B cell (primary cell): Measurements from ENCODE around the gene MROH2A. TPM values are rescaled to one million over a fixed set of nuclear protein-coding genes. Genes with fewer than 3 reads are reported as not detected.

Source experiments
- ATAC-seq: fragments of 200-7000 bp; cut with Tn5 transposase; one replicate; pipeline ENCODE4 v1.10.0; 2021; ENCODE audit warnings: low read depth, mild to moderate bottlenecking, moderate number of reproducible peaks, moderate library complexity
- CTCF ChIA-PET: fragments of 350-600 bp; sonication (Branson Sonifier 250); formaldehyde crosslinking; loops from one replicate; lab custom pipeline; 2021; ENCODE audit warnings: antibody characterized with exemption, inconsistent platforms; lab: Charles Lee
- POLR2A ChIA-PET: fragments of 350-600 bp; sonication (Branson Sonifier 250); formaldehyde crosslinking; loops from one replicate; lab custom pipeline; 2021; ENCODE audit warnings: antibody characterized with exemption; lab: Charles Lee
- DNase-seq: peaks from one replicate; pipeline ENCODE4 v3.0.0; 2013
- H2AFZ ChIP-seq: 2 replicates; pipeline ENCODE4 v1.6.1; 2012; ENCODE audit warnings: mild to moderate bottlenecking, low read depth, low read length; ENCODE audit not compliant: insufficient read depth, poor library complexity, severe bottlenecking
- H3K27ac ChIP-seq, 2 donors: 1 replicate in 1 of 2; 2 replicates in 1 of 2; pipeline ENCODE4 v1.5.1; 2012 to 2013; ENCODE audit warnings: low read length in 2 of 2, mild to moderate bottlenecking in 2 of 2, moderate library complexity in 1 of 2
- H3K27me3 ChIP-seq, 4 experiments: fragments of 200-600 bp in 1 of 4; sonication (generic) in 1 of 4; replicated peaks in 1 of 4; 1 replicate in 2 of 4; 2 replicates in 2 of 4; pipeline versions ENCODE4 v1.6.1 to v1.7.0; 2013 to 2016; ENCODE audit warnings: low read length in 3 of 4, mild to moderate bottlenecking in 2 of 4, mixed read lengths in 1 of 4, moderate library complexity in 1 of 4; ENCODE audit not compliant: insufficient read depth in 4 of 4, control insufficient read depth in 3 of 4; ENCODE audit errors: control extremely low read depth in 1 of 4
- H3K36me3 ChIP-seq, 2 experiments: replicated peaks in 1 of 2; 1 replicate in 1 of 2; 2 replicates in 1 of 2; pipeline versions ENCODE4 v1.6.1 to v1.7.1; 2013; ENCODE audit warnings: low read length in 1 of 2; ENCODE audit not compliant: insufficient read depth in 2 of 2, control insufficient read depth in 1 of 2; ENCODE audit errors: control extremely low read depth in 1 of 2, extremely low read depth in 1 of 2
- H3K4me1 ChIP-seq, 2 donors: fragments of 200-600 bp in 1 of 2; sonication (generic) in 1 of 2; 1 replicate in 1 of 2; 2 replicates in 1 of 2; pipeline versions ENCODE4 v1.5.1 to v1.6.1; 2013 to 2017; ENCODE audit warnings: low read length in 2 of 2; ENCODE audit not compliant: control insufficient read depth in 2 of 2, insufficient read depth in 2 of 2
- H3K4me2 ChIP-seq: replicated peaks from 2 replicates; pipeline ENCODE3; 2012; ENCODE audit warnings: mild to moderate bottlenecking, low read depth, low read length; ENCODE audit not compliant: poor library complexity, severe bottlenecking
- H3K4me3 ChIP-seq, 5 experiments: fragments of 200-600 bp in 1 of 5; sonication (generic) in 1 of 5; 1 replicate in 3 of 5; 2 replicates in 2 of 5; pipeline versions ENCODE4 v1.5.1 to v1.7.0; 2011 to 2016; ENCODE audit warnings: low read length in 4 of 5, mild to moderate bottlenecking in 4 of 5, low read depth in 2 of 5, control low read depth in 1 of 5, moderate library complexity in 1 of 5; ENCODE audit not compliant: insufficient read depth in 1 of 5; ENCODE audit errors: control extremely low read depth in 1 of 5, extremely low read depth in 1 of 5
- H3K79me2 ChIP-seq: fragments of 200-600 bp; sonication (generic); one replicate; pipeline ENCODE4 v1.6.0; 2016; ENCODE audit warnings: low read length; ENCODE audit not compliant: control insufficient read depth, insufficient read depth
- H3K9ac ChIP-seq: fragments of 200-600 bp; sonication (generic); 2 replicates; pipeline ENCODE4 v1.6.1; 2017; ENCODE audit warnings: mild to moderate bottlenecking, low read length, moderate library complexity
- H3K9me3 ChIP-seq, 3 donors: one replicate each; pipeline versions ENCODE4 v1.6.1 to v1.7.1; 2013; ENCODE audit warnings: low read length in 2 of 3; ENCODE audit not compliant: control insufficient read depth in 2 of 3, insufficient read depth in 1 of 3; ENCODE audit errors: control extremely low read depth in 1 of 3
- H4K20me1 ChIP-seq: 2 replicates; pipeline ENCODE4 v1.6.0; 2012; ENCODE audit warnings: mild to moderate bottlenecking, low read length; ENCODE audit not compliant: insufficient read depth, control insufficient read depth, poor library complexity, severe bottlenecking
- H3K27ac Mint-ChIP-seq: one replicate; pipeline ENCODE4 v1.8.0; 2021; ENCODE audit warnings: mixed read lengths
- H3K27me3 Mint-ChIP-seq: one replicate; pipeline ENCODE4 v1.8.0; 2021; ENCODE audit warnings: mixed read lengths
- H3K4me1 Mint-ChIP-seq: one replicate; pipeline ENCODE4 v1.8.0; 2021; ENCODE audit warnings: mixed read lengths
- H3K4me3 Mint-ChIP-seq: one replicate; pipeline ENCODE4 v1.8.0; 2021; ENCODE audit warnings: mixed read lengths
- H3K9me3 Mint-ChIP-seq: one replicate; pipeline ENCODE4 v1.8.0; 2022; ENCODE audit warnings: mixed read lengths; ENCODE audit not compliant: insufficient read depth
- CTCF ChIP-seq: fragments of 200-600 bp; IDR thresholded peaks from one replicate; pipeline ENCODE4 v1.8.0; 2022; ENCODE audit warnings: antibody characterized with exemption, mild to moderate bottlenecking
- EZH2 ChIP-seq: IDR thresholded peaks from 2 replicates; pipeline ENCODE4 v1.6.1; 2012; ENCODE audit warnings: borderline replicate concordance, low read depth, mild to moderate bottlenecking, moderate library complexity, low read length; ENCODE audit not compliant: insufficient read depth, poor library complexity, severe bottlenecking
- WGBS: methylation state at CpG from one replicate; pipeline ENCODE4 v1.1.5; 2013; ENCODE audit warnings: missing lambda C conversion rate; ENCODE audit not compliant: insufficient coverage; 5-methylcytosine and 5-hydroxymethylcytosine counted together
- intact Hi-C: fragments of 100-400 bp; cut with micrococcal nuclease; formaldehyde crosslinking; loops from one replicate; pipeline ENCODE4 v1.10.0; 2022
- polyA plus RNA-seq: library from polyadenylated mRNA; depleted of rRNA; stranded (reverse); fragments of >200 nt; gene quantifications from 2 replicates; pipeline ENCODE4 v1.2.3, GENCODE V29; 2012
- total RNA-seq, 2 donors: library from RNA; stranded (reverse); fragments of 120-200 nt in 1 of 2; gene quantifications; 1 replicate in 1 of 2; 2 replicates in 1 of 2; pipeline versions ENCODE4 v1.2.3 to v1.2.4, GENCODE V29; 2013 to 2022

Gene MROH2A
- total and polyA plus RNA-seq, 2 donors (not counting 1 experiment from before 2014, with no cell fraction given), result not detected

GRCh38 chr2:233851169-233851568 is 73.0 kb downstream of the MROH2A start:
- TF ChIP-seq EZH2 (no peak), CTCF (no peak)
- H3K36me3 ChIP-seq, result no peaks in the 10 kb centered on the region
- H3K9ac ChIP-seq, result no peak overlapping the region
- H4K20me1 ChIP-seq, result no peaks in the 10 kb centered on the region
- peaks cover 17% of the 10 kb centered on the region for H3K4me1 Mint-ChIP-seq
- H3K9me3 ChIP-seq, result no peaks in the 10 kb centered on the region
- no peaks in the 10 kb centered on the region for H3K9me3 Mint-ChIP-seq
- POLR2A ChIA-PET, result no interaction called here
- peaks cover 6 to 13% of the 10 kb centered on the region in 2 donors for H3K4me1 ChIP-seq
- intact Hi-C loops, result no loop called here
- peaks cover 7% of the 10 kb centered on the region for H3K27me3 Mint-ChIP-seq
- no peak overlapping the region for H3K4me3 Mint-ChIP-seq
- DNase-seq, result no peak
- WGBS, result no CpG with 5 or more reads among the region's 6 CpGs
- peaks cover 16% of the 10 kb centered on the region for H3K79me2 ChIP-seq
- H3K27ac ChIP-seq, result no peak overlapping the region
- CTCF ChIA-PET, result no interaction called here
- H3K27me3 ChIP-seq, result no peaks in the 10 kb centered on the region
- H3K4me2 ChIP-seq, result no peak overlapping the region
- no peak overlapping the region for H2AFZ ChIP-seq
- H3K27ac Mint-ChIP-seq, result no peak overlapping the region
- ATAC-seq, result no peak
- no peak overlapping the region for H3K4me3 ChIP-seq

- no peak overlapping the region for H3K4me2 ChIP-seq
- ATAC-seq, result no peak
- intact Hi-C loops, result no loop called here
These were observed 73.9 kb downstream of the MROH2A start for GRCh38 chr2:233852056-233852455.

More at GRCh38 chr2:233852056-233852455, 73.9 kb downstream of the MROH2A start:
- Mint-ChIP-seq H3K4me1 (peaks cover 16% of the 10 kb centered on the region), H3K9me3 (no peaks in the 10 kb centered on the region), H3K4me3 (no peak overlapping the region), H3K27ac (no peak overlapping the region), H3K27me3 (peaks cover 7% of the 10 kb centered on the region)
- Histone ChIP-seq H3K9me3 (no peaks in the 10 kb centered on the region), H3K9ac (no peak overlapping the region), H3K27me3 (no peaks in the 10 kb centered on the region), H3K79me2 (peaks cover 11% of the 10 kb centered on the region), H3K4me1 (peaks cover 6 to 13% of the 10 kb centered on the region in 2 donors), H2AFZ (no peak overlapping the region), H4K20me1 (no peaks in the 10 kb centered on the region), H3K27ac (no peak overlapping the region), H3K36me3 (no peaks in the 10 kb centered on the region), H3K4me3 (no peak overlapping the region)
- TF ChIP-seq CTCF, result no peak
- TF ChIP-seq EZH2, result no peak
- POLR2A ChIA-PET, result no interaction called here
- DNase-seq, result no peak
- CTCF ChIA-PET, result no interaction called here
- WGBS, result no CpG with 5 or more reads among the region's 3 CpGs
